ENCODE measurements around the gene PRELID2. TPM values are rescaled to one million over a fixed set of nuclear protein-coding genes. Genes with fewer than 3 reads are reported as not detected.

Gene PRELID2
- total RNA-seq, 2 donors from 2014 or later: 13.9 to 37.6 TPM

GRCh38 chr5:145812877-145813276 lies 22.3 kb downstream of the PRELID2 start:
- no peak for DNase-seq (ENCODE audit: low spot score)
- Histone ChIP-seq H3K4me1 (no peaks in the 10 kb centered on the region), H3K9me3 (no peaks in the 10 kb centered on the region), H3K4me3 (no peak overlapping the region), H3K36me3 (peaks cover 6% of the 10 kb centered on the region), H3K27me3 (no peaks in the 10 kb centered on the region), H3K27ac (no peak overlapping the region)
- TF ChIP-seq, protein P1, sequence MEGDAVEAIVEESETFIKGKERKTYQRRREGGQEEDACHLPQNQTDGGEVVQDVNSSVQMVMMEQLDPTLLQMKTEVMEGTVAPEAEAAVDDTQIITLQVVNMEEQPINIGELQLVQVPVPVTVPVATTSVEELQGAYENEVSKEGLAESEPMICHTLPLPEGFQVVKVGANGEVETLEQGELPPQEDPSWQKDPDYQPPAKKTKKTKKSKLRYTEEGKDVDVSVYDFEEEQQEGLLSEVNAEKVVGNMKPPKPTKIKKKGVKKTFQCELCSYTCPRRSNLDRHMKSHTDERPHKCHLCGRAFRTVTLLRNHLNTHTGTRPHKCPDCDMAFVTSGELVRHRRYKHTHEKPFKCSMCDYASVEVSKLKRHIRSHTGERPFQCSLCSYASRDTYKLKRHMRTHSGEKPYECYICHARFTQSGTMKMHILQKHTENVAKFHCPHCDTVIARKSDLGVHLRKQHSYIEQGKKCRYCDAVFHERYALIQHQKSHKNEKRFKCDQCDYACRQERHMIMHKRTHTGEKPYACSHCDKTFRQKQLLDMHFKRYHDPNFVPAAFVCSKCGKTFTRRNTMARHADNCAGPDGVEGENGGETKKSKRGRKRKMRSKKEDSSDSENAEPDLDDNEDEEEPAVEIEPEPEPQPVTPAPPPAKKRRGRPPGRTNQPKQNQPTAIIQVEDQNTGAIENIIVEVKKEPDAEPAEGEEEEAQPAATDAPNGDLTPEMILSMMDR (IDR thresholded peaks at IDR 0.05): no peak

GRCh38 chr5:145811834-145812625 lies 23.1 kb downstream of the PRELID2 start:
- DNase-seq (ENCODE audit: low spot score): peak; percentile 60
- H3K4me3 ChIP-seq: no peak overlapping the region
- no peaks in the 10 kb centered on the region for H3K9me3 ChIP-seq
- H3K4me1 ChIP-seq: no peaks in the 10 kb centered on the region
- peaks cover 6% of the 10 kb centered on the region for H3K36me3 ChIP-seq
- no peak overlapping the region for H3K27ac ChIP-seq
- TF ChIP-seq, protein P1 (IDR thresholded peaks at IDR 0.05): peak in 1 of 2 donors; percentile 47
- no peaks in the 10 kb centered on the region for H3K27me3 ChIP-seq

GRCh38 chr5:145806923-145807322 lies 28.2 kb downstream of the PRELID2 start:
- TF ChIP-seq, protein P1 (IDR thresholded peaks at IDR 0.05): no peak
- DNase-seq (ENCODE audit: low spot score): no peak
- no peak overlapping the region for H3K4me3 ChIP-seq
- H3K36me3 ChIP-seq: no peaks in the 10 kb centered on the region
- H3K27ac ChIP-seq: no peak overlapping the region
- no peaks in the 10 kb centered on the region for H3K9me3 ChIP-seq
- H3K4me1 ChIP-seq: no peaks in the 10 kb centered on the region
- no peaks in the 10 kb centered on the region for H3K27me3 ChIP-seq

- no peaks in the 10 kb centered on the region for H3K36me3 ChIP-seq
- TF ChIP-seq, protein P1 (IDR thresholded peaks at IDR 0.05): no peak
- DNase-seq (ENCODE audit: low spot score): no peak
Observed at GRCh38 chr5:145805819-145806218, 29.3 kb downstream of the PRELID2 start.

GRCh38 chr5:145804701-145805100 lies 30.4 kb downstream of the PRELID2 start:
- no peaks in the 10 kb centered on the region for H3K27me3 ChIP-seq
- H3K27ac ChIP-seq: no peak overlapping the region
- no peaks in the 10 kb centered on the region for H3K9me3 ChIP-seq
- DNase-seq (ENCODE audit: low spot score): no peak
- H3K36me3 ChIP-seq: no peaks in the 10 kb centered on the region
- H3K4me1 ChIP-seq: no peaks in the 10 kb centered on the region
- TF ChIP-seq, protein P1 (IDR thresholded peaks at IDR 0.05): no peak
- no peak overlapping the region for H3K4me3 ChIP-seq

More at GRCh38 chr5:145805819-145806218, 29.3 kb downstream of the PRELID2 start:
- Histone ChIP-seq H3K9me3 (no peaks in the 10 kb centered on the region), H3K27ac (no peak overlapping the region), H3K4me1 (no peaks in the 10 kb centered on the region), H3K4me3 (no peak overlapping the region), H3K27me3 (no peaks in the 10 kb centered on the region)

Measured in right atrium auricular region (tissue), 2 donors.